Measurements from ENCODE around the gene BTBD10.

GRCh38 chr11:13468750-13469149 lies 5.7 kb upstream of the BTBD10 start:
- no peak for TF ChIP-seq EZH2 (IDR thresholded peaks at IDR 0.05; ENCODE audit: borderline replicate concordance, low read depth, low read length, poor library complexity, severe bottlenecking)
- no peak for TF ChIP-seq CTCF (conservative IDR thresholded peaks at IDR 0.05; ENCODE audit: low read depth, low read length)

Data from A673 (cell line).